DMS153 treated with DMSO at 0.1 percent for 48 hours (cell line): ENCODE data around the gene MAPKAPK2.
"Not testable (repeated sequence)": the region's sequence is repeated elsewhere in the genome, so short reads cannot be mapped to it uniquely, and the experiment has no call there.

Experiments
- DNase-seq: peaks from one replicate; lab custom pipeline; 2025; ENCODE audit not compliant: unreplicated experiment; lab: John Stamatoyannopoulos, UW

Gene MAPKAPK2

GRCh38 chr1:206739411-206740076 lies 54.8 kb downstream of the MAPKAPK2 start:
- DNase-seq: no peak

GRCh38 chr1:206741142-206741701 lies 56.5 kb downstream of the MAPKAPK2 start:
- no peak for DNase-seq

GRCh38 chr1:206742719-206743383 lies 58.1 kb downstream of the MAPKAPK2 start:
- DNase-seq: no peak

- DNase-seq: no peak
Measured at GRCh38 chr1:206744683-206745082, 60.0 kb downstream of the MAPKAPK2 start.

GRCh38 chr1:206745301-206745700 lies 60.6 kb downstream of the MAPKAPK2 start:
- no peak for DNase-seq

- no peak for DNase-seq
Measured at GRCh38 chr1:206748348-206749030, 63.8 kb downstream of the MAPKAPK2 start.

- no peak for DNase-seq
Measured at GRCh38 chr1:206751891-206752290, 67.2 kb downstream of the MAPKAPK2 start.

- DNase-seq: no peak
Measured at GRCh38 chr1:206752481-206752880, 67.8 kb downstream of the MAPKAPK2 start.

- DNase-seq: no peak
Measured at GRCh38 chr1:206753141-206753540, 68.4 kb downstream of the MAPKAPK2 start.

- DNase-seq: no peak
Measured at GRCh38 chr1:206754011-206754410, 69.3 kb downstream of the MAPKAPK2 start.

GRCh38 chr1:206757524-206758266 lies 73.0 kb downstream of the MAPKAPK2 start:
- no peak for DNase-seq

- no peak for DNase-seq
Measured at GRCh38 chr1:206760590-206760989, 75.9 kb downstream of the MAPKAPK2 start.

- no peak for DNase-seq
Measured at GRCh38 chr1:206761159-206761768, 76.6 kb downstream of the MAPKAPK2 start.

- DNase-seq: not testable (repeated sequence)
Measured at GRCh38 chr1:206762741-206763364, 78.1 kb downstream of the MAPKAPK2 start.

GRCh38 chr1:206765771-206766170 lies 81.1 kb downstream of the MAPKAPK2 start:
- DNase-seq: not testable (repeated sequence)

- no peak for DNase-seq
Measured at GRCh38 chr1:206766251-206766856, 81.6 kb downstream of the MAPKAPK2 start.

GRCh38 chr1:206768472-206769303 lies 84.0 kb downstream of the MAPKAPK2 start:
- DNase-seq: no peak

GRCh38 chr1:206769304-206769731 lies 84.6 kb downstream of the MAPKAPK2 start:
- no peak for DNase-seq
